Measurements from ENCODE around the gene CRYGN.

Gene CRYGN, protein sequence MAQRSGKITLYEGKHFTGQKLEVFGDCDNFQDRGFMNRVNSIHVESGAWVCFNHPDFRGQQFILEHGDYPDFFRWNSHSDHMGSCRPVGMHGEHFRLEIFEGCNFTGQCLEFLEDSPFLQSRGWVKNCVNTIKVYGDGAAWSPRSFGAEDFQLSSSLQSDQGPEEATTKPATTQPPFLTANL

DNA sequence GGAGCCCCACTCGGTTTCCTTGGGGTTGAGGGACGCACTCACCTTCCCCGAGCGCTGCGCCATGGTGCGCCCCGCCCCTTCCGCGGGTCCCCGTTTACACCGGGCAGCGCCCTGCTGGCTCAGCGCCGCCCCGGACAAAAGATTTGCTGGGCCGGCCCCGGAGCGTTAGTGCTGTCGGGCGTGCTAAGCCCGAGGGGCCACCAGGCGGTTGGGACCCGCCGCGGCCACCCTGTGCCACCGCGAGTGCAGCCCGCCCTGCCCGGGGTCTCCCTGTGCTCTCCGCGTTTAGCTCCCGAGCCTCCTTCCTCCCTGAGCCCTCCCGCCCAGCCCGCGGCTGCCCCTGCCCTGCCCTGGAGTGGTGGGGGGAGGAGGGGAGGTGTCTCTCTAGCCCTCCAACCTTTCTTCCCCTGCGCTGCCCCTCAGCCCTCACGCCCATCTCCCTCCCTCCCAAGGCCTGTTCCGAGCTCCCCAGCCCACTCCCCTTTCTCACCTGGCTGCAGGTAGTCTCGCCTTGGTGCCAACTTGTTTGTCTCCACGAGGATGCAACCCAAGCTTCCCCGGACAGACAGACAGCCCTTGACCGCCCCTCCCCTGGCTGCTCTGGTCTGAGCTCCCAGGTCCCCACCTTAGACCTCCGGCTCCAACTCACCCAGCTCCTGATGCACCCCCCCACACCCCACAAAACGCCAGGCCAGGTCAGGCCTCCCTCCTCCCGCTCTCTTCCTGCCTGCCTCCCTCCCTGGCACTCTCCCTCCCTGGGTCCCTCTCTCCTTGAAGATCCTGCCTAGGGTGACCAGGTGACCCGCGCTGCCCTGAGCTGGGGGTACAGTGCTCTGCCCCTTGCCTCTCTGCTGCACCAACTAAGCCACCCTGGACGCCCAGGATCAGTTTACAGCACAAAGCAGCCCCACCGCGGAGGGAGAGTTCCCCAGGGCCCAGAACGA lies at the start of gene CRYGN:
Gene CRYGN (minus strand): TSS at position 287 of the 944 bp plus-strand sequence. CDS start 224 bp downstream, at position 63.
- DNase-seq: no peak

DNA sequence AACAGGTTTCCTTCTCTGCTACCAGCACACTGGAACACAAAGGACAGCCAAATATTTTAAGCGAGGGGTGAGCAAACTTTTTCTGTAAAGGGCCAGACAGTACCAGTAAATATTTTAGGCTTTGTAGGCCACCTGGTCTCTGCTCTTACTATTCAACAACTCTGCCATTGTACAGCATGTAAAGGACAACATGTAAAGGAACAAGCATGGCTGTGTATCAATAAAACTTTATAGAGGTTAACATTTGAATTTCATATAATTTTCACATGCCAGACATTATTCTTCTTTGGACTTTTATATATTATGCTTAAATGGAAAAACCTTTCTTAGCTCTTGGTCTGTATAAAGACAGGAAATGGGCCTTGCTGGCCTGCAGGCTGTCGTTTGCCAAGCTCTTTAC lies 49.6 kb upstream of the CRYGN start:
- no peak for DNase-seq

DNA sequence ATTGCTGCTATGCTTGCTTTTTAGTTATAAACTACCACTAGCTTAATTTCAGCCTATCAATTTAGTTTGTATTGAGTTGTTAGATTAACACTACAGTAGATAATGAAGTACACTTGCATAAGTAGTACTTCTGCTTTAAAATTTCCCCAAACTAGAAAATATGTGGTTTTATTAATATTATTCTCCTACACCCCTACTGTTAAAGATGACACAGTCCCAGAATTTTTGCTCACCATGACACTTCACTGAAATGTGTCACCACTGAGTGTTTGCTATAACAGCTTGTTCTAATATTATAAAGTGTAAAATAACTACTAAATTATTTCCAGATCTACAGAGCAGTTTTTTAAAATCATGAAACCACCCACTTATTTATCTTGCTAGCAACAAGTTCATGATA lies 48.2 kb upstream of the CRYGN start:
- DNase-seq: no peak

DNA sequence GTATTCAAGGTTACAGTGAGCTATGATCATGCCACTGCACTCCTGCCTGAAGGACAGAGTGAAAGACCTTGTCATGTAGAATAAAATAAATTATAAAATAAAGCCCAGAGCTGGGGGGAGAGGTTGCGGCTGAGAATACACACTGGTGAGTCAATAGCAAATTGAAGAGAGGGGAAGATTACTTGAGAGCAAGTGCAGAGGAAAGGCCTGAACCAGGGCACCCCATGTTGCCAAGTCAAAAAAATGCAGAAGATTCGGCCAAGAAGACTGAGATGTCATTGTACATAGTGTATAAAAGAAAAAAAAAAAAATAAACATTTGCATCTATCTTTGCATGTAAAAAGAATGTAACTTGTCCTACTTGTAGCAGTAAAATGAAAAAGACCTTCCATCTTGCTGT lies 47.3 kb upstream of the CRYGN start:
- DNase-seq: no peak

DNA sequence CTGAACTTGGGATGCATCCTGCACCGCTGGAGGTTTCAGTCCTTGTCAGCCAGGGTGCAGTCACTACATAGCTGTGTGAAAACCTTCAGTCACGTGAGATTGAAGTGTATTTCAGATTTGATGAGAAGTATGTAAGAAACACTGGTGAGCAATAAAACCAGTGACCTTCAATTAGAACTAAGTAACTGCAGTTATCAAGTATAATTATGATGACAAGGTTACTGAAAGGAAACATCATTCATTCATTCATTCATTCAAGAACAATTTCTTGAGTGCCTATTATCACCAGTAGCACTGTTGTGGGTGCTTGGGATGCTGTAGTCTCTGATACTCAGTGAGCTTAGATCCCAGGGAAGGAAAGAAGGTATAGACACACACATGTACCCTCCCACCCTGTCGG lies 46.1 kb upstream of the CRYGN start:
- DNase-seq: no peak

DNA sequence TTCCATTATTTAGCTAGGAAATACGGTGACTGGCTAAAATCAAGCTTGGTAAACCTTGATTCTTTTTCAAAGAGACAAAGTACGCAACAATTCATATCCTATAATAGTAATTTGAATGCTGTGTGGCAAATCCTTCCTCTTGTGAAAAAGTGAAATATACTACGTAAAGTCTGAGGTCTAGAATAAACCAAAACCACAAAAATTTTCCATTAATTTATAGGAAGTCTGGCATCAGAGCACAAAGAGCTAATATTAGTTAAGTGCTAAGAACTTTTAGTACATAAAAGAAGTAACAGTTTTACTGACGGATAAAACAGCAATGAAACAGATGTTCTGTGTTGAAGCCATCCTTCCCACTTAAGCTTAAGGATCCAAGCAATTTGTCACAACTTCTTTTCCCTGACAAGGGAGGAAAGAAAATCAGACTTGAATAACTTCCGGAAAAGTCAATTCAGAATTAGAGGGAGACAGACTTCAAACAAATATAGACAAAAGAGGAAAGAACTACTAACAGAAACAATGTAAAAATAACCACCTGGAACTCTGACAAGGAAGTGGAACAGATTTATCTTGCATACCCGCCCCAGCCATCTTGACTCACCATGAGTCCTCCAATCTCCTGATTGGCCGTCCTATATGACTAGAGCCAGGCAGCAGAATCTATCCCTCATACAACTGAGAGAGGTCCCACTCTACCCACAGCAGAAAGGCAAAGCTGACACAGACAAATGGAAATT lies 45.2 kb upstream of the CRYGN start:
- DNase-seq: no peak

DNA sequence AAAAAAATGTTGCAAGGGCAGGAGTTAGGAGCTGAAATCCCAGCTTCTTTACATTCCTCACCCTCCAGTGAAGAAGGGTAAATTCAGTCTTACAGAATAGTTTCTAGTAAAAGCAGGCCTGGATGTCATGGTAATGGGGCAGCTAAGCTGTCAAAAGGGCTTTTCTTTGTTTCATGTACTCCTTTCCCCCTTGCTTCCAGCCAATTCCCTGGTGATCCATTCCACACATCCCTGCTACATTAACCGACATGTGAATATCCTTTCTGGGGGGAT lies 43.7 kb upstream of the CRYGN start:
- no peak for DNase-seq

DNA sequence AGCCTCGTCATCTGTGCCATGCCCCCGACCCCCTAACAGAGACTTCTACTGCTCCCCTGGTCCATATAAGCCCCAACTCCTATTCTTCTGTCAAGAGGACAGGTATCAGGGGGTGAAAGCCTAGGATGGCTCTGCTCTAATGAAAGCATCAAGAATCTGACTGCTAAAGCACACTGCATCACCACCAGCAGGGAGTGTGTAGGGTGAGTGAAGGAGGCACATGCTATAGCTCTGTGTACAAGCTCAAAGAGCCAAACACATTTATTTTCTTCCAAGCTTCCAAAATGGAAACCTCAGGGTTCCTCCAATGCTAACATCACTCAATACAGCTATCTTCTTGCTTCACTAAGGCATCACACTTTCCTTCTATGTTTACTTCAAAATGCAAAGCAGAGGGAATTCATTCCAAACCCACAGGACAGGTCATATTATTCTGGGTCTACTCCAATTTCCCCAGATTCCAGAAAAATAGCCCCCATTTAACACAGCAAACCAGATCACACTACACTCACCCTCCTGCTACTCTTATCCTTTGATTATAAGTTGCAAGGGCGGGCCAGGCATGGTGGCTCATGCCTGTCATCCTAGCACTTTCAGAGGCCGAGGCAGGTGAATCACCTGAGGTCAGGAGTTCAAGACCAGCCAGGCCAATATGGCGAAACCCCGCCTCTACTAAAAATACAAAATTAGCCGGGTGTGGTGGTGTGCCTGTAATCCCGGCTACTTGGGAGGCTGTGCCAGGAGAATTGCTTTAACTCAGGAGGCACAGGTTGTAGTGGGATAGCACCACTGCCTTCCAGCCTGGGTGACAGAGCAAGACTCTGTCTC lies 43.2 kb upstream of the CRYGN start:
- DNase-seq: no peak

DNA sequence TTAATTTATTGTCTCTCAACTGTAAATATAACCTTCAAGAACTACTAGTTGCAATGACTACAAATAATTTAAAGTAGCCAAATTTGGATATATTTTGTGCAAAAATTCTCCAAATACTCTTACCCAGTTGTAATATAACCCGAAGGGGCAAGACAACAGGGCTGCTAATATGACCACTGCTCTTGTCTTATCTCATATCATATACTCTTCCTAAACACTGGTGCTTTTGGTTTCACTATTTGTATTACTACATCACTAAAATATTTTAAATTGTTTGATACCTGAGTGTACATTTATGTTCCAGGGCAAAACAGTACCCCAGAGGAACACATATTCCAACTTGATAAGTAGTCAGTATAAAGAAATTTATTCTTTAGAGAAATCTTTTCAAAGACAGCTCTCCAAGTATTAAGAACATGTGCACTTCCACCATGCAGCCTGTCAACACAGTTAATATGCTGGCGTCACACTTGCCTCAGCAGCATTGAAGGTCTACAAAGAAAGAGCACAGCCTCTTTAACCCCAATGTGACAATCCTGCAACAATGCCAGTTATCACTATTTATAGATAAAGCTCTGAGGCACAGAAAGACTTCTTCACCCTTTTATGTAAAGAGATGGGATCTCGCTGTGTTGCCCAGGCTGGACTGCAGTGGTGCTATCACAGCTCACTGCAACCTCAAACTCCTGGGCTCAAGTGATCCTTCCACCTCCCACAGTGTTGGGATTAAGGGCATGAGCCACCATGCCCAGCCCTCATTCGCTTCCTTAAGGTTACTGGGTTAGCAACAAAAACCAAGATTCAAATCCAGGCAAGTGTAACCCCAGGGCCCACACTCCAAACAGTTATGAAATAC lies 41.9 kb upstream of the CRYGN start:
- no peak for DNase-seq

DNA sequence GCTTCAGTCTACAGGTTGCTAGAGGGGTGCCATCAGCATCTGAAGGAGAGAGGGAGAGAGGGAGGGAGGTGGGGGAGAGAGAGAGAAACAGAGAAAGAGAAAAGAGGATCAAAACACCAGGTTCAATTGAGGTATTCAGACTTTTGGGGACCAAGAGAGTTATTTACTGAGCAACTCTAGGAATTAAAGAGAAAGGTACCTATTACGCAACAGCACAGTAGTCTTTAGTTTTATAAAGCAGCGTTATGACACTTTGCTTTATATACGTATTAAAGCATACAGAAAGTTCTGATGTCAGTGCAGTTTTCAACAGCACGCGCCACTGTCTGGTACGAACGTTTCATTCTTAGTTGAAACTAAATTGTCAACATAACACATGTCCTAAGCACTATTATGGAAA lies 37.9 kb upstream of the CRYGN start:
- DNase-seq: no peak

DNA sequence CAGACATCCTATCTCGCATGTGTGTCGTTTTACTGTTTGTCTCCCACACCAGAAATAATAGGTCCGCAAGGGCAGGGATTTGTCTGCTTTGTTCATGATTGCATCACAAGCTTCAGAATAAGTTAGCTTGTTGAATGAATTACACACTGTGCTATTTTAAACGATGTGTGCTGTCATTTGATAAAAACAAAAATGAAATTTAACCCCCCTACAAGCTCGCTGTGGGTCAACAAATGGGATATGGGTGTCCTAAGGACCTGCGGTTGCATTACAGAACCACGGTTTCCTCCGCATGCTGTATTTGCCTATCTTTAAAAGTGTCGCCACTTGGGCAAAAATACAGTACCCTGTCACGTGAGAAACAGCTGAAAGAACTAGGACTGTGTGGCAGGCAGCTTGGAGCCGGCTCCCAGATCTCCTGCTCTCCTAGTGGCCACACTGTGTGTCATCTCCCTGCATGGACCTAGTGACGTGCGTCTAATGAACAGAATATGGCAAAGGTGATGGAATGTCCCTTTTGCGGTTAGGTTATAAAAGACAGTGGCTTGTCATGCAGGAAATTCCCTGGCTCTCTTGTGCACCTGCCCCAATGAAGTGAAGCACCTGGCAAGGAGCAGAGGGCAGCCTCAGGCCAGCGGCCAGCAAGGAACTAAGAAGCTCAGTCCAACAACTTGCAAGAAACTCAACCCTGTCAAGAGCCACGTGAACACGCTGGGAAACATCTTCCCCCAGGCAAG lies 32.9 kb upstream of the CRYGN start:
- DNase-seq: no peak

DNA sequence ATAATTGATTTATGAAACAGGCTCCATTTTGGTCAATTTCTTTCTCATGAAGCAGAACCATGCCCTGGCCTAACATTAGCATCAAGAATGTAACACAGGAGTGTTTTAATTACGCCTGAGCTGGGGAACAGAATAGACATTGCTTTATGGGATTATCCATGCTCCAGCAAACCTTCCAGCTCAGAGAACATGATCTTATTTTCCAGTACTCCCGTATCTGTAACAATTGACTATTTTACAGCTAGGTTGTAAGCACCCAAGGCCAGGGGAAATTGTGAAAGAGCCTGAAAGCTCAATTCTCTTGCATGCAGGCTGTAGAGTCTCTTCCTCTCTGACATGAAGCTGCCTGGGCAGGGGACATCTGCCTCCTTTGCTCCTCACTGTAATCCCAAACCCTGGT lies 30.8 kb upstream of the CRYGN start:
- no peak for DNase-seq

DNA sequence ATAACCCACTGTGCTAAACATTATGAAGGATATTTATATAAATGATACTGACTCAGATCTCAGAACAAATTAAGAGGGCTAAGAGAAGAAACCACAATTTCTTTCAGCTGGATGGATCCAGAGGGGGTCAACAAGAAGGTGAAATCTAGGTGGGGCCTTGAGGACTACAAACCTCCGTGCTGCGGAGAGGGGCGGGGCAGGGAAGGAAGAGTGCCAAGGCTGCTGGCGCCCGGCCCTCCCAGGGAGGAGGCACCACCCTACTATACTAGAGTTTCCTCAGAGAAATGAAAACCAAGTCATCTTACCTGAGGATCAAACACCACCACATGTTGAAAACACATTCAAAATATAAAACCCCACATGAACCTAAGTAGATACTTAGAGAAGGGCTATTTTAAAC lies 29.3 kb upstream of the CRYGN start:
- DNase-seq: no peak

DNA sequence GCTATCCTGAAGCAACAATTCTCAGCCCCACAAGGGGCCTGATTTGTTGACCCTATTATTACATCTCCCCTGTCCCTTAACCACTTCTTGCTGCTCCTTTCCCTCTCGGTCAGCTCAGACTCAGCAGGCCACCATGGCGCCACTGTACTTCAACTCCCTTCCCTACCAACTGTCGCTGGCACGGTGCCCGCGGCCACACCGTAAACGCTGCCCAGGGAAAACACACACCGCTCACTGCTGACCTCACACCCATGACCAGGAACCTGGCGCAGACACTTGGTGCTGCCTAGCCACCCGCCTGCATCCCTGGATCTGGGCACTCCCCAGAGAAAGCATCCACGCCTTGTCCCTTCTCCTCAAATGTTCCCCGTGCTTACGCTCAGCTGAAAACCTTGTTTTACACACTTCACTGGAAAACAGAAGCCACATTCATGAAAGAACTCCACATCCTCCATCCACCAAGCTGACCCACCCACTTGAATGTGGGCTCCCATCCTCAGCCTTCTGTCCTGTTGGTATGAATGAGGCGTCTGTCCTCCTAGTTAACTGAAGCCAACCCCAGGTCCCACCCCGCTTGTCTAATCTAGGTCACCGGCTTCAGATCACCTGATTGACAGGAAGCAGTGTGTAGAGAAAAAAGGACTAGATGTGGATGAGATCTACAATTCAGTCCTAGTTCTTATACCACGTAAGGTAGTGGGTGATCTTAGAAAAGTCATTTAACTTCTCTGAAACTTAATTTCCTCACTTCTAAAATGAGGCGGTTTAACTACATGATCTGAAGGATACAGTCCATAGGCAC lies 28.5 kb upstream of the CRYGN start:
- DNase-seq: no peak

DNA sequence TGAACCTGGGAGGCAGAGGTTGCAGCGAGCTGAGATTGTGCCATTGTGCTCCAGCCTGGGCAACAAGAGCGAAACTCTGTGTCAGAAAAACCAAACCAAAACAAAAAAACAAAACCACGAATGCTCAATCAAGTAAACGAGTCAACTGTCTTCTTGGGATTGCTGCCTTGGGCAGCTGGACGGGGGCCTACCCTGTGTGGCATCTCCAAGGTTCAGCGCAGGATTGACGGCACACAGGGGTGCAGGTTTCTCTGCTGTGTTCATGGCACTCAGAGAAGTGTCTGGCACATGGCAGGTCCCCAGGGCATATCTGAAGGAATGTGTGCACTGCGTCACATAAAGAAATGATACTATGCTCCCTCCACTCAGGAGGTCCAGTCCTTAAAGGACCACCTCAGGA lies 25.2 kb upstream of the CRYGN start:
- no peak for DNase-seq

DNA sequence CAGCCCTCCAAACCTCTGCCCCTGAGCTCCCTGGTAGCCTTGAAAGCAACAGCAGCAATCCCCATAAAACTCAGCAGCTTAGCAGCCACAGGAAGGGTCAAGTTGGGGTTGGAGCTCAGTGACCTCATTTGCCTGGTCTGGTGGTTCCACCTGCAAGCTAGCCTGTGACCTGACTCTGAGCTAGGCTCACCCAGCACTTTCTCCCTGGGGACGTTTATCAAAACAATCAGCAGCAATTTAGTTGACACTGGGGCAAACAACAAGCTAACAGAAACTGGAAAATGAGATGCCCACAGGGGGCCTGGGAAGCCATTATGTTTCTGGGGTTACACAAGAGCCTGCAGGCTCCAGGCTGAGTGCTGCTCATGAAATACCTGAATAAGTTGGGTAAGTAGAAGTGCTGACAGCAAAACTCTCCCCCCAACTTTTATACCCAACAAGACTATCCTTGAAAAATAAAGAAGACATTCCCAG lies 22.4 kb upstream of the CRYGN start:
- no peak for DNase-seq

DNA sequence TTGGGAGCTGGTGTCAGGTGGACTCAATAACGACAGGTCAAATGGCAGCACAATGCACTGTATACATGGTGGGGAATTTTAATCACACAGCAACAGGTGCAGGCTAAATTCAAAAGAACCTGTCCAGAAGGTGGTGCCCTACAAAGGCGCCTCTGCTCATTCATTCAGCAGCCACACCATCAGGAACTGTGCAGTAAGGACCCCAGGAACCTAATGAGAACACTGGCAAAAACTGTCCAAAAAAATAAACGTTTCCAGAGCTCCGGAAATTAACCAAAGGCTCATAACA lies 21.9 kb upstream of the CRYGN start:
- DNase-seq: no peak

DNA sequence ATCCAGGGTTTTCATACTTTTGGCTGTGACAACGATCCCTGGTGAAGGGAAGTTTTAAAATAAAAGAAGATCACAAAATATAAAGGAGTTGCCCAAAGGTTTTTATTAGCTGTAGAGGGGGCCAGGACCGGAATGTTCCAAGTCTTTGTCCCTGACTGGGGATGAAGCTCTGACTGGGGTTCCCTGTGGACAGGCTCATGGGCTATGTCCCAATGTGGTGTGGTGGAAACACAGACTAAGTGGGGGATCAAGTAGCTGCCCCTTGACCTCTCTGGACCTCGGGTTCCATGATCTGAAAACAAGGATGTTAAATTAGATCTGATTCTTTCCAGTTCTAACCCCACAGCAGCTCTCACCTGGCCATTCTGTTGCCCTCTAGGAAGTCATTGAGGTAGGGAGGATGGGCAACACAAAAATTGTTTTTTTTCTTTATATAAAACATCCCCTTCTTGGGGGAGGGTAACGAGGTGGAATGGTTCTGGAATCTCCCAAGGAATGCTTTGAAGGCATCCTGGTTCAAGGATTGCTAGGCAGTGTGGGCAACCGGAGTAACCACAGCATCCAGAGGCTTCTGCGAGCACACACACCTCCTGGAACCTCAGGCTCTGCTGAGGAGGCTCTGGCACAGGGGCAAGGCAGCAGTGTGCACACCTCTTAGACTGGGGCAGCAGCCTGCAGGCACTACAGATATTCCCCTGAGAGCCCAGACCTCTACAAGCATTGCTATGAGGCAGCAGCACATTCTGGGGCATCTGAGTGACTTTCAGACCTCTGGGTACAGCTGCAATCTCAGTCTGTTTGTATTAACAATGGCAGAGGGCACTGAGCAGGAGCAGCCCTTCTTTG lies 21.4 kb upstream of the CRYGN start:
- no peak for DNase-seq

DNA sequence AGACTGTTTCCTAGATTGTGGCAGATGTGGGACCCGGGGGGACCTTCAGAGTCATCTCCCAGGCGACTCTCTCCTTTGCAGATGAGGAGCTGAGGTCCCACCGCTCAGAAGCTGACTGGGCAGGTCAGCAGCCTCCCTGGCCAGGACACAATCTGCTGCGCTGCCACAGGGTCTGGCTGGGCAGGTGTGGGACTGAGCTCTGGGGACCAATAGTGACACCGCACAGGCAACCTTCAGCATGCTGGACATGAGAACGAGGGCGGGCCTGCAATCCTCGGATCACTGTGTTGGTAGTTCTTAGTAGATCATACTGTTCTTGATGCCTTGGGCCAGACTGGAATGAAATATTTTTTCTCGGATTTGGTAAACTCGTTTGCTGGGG lies 20.5 kb upstream of the CRYGN start:
- no peak for DNase-seq
